Measurements from ENCODE around the gene ZNF335. TPM values are rescaled to one million over a fixed set of nuclear protein-coding genes. Genes with fewer than 3 reads are reported as not detected.

Gene ZNF335
- total and polyA plus RNA-seq, 2 donors (not counting 3 experiments of a cell fraction or from before 2014, with no cell fraction given) = 17.3 to 22.8 TPM

DNA sequence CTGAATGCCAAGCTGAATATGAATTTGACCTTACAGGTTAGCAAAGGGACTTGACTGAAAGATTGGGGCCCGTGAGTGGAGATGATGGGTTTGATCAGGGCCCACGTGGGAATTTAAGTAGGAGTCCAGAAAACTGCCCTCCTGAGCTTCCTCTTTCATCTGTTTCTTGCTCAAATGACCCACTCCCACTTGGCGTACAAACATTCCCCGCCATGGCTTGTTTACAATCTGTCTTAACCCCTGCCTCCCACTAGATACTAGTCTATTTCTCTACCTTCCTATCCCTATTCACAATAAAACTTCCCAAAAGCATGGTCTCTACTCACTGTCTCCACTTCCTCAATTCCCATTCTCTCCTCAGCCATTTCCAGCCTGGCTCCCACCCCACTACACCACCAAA lies 46.1 kb upstream of the ZNF335 start:
- TF ChIP-seq MYC (IDR thresholded peaks at IDR 0.05; ENCODE audit: low read depth, low read length) = no peak
- ChIA-PET POLR2A (no interaction called here), CTCF (interaction anchor here (1.0 to 1.4 kb wide), 2 partner anchors 31 to 71 kb away, joined by 3 to 4 read pairs; no protein-coding TSS in a partner anchor)
- no peak overlapping the region for H2AFZ ChIP-seq (ENCODE audit: low read depth, low read length)
- no TSS peak for BruUV-seq (replicated peaks)
- no peak overlapping the region for H3K27ac ChIP-seq (ENCODE audit: insufficient read depth, low read depth, low read length)
- no peaks in the 10 kb centered on the region for H3K9me1 ChIP-seq (replicated peaks; ENCODE audit: control insufficient read depth, extremely low read depth, insufficient read depth, low read length)
- intact Hi-C loops (cut with micrococcal nuclease) (no loop called here), dilution Hi-C loops (cut with MboI; ENCODE audit: extremely low pct_ligation_motif_present, low sequenced_read_pairs) (no loop called here)
- H3K79me2 ChIP-seq (ENCODE audit: control insufficient read depth, insufficient read depth, low read length) = no peaks in the 10 kb centered on the region
- H3K27me3 ChIP-seq (ENCODE audit: control insufficient read depth in 2 of 2, insufficient read depth in 2 of 2, low read length in 2 of 2) = peaks cover 10 to 17% of the 10 kb centered on the region in 2 experiments
- FAIRE-seq (no peak), DNase-seq (ENCODE audit: low read depth, low spot score) (no peak)
- no peak overlapping the region for H3K4me2 ChIP-seq (ENCODE audit: insufficient read depth, low read length)
- H4K20me1 ChIP-seq (replicated peaks; ENCODE audit: control insufficient read depth, extremely low read depth, insufficient read depth, low read length) = no peaks in the 10 kb centered on the region
- no peaks in the 10 kb centered on the region for H3K36me3 ChIP-seq (ENCODE audit: control insufficient read depth in 2 of 2, extremely low read depth in 1 of 2, insufficient read depth in 2 of 2, low read length in 2 of 2)
- no peaks in the 10 kb centered on the region for H3K9me3 ChIP-seq (replicated peaks; ENCODE audit: control insufficient read depth, insufficient read depth, low read length)
- no peaks in the 10 kb centered on the region for H3K4me1 ChIP-seq (ENCODE audit: control insufficient read depth, extremely low read depth, insufficient read depth, low read length)
- no peak overlapping the region for H3K9ac ChIP-seq (replicated peaks; ENCODE audit: extremely low read depth, insufficient read depth, low read length)
- H3K4me3 ChIP-seq (replicated peaks in 1 of 3; ENCODE audit: insufficient read depth in 1 of 3, low read depth in 1 of 3, low read length in 3 of 3) = no peak overlapping the region

DNA sequence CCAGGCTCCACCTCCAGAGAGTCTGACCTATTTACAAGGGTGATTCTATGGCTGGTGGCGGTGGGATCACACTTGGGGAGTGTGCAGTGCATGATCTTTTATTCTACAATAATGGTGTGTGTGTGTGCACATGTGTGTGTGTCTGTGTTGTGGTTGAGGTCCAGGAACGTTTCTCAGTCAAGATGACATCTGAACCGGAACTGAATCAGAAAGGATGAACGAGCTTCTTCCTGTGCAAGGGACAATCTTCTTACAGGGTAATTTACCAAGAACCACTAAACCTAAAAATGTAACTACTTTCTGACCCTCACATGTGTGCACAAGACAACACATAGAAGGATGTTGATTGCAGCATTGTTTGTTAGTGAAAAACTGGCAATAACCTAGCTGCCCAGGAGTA lies 45.3 kb upstream of the ZNF335 start:
- Histone ChIP-seq H4K20me1 (replicated peaks; ENCODE audit: control insufficient read depth, extremely low read depth, insufficient read depth, low read length) (no peaks in the 10 kb centered on the region), H3K4me1 (ENCODE audit: control insufficient read depth, extremely low read depth, insufficient read depth, low read length) (no peaks in the 10 kb centered on the region), H2AFZ (ENCODE audit: low read depth, low read length) (no peak overlapping the region), H3K36me3 (ENCODE audit: control insufficient read depth in 2 of 2, extremely low read depth in 1 of 2, insufficient read depth in 2 of 2, low read length in 2 of 2) (no peaks in the 10 kb centered on the region), H3K27me3 (ENCODE audit: control insufficient read depth in 2 of 2, insufficient read depth in 2 of 2, low read length in 2 of 2) (peaks cover 18 to 26% of the 10 kb centered on the region in 2 experiments), H3K79me2 (ENCODE audit: control insufficient read depth, insufficient read depth, low read length) (no peaks in the 10 kb centered on the region), H3K9me1 (replicated peaks; ENCODE audit: control insufficient read depth, extremely low read depth, insufficient read depth, low read length) (no peaks in the 10 kb centered on the region), H3K27ac (ENCODE audit: insufficient read depth, low read depth, low read length) (no peak overlapping the region), H3K9ac (replicated peaks; ENCODE audit: extremely low read depth, insufficient read depth, low read length) (no peak overlapping the region), H3K4me3 (replicated peaks in 1 of 3; ENCODE audit: insufficient read depth in 1 of 3, low read depth in 1 of 3, low read length in 3 of 3) (no peak overlapping the region), H3K4me2 (ENCODE audit: insufficient read depth, low read length) (no peak overlapping the region), H3K9me3 (replicated peaks; ENCODE audit: control insufficient read depth, insufficient read depth, low read length) (no peaks in the 10 kb centered on the region)
- ChIA-PET POLR2A (no interaction called here), CTCF (interaction anchor here (0.8 to 1.4 kb wide), 3 partner anchors 30 to 71 kb away, joined by 3 to 4 read pairs (median 3); no protein-coding TSS in a partner anchor)
- intact Hi-C loops (cut with micrococcal nuclease) = no loop called here
- BruUV-seq (replicated peaks) = no TSS peak
- TF ChIP-seq POLR2AphosphoS5 (IDR thresholded peaks at IDR 0.05; ENCODE audit: insufficient read depth, low read depth, low read length) (no peak), POLR2A (IDR thresholded peaks at IDR 0.05; ENCODE audit: low read depth, low read length) (no peak), MYC (IDR thresholded peaks at IDR 0.05; ENCODE audit: low read depth, low read length) (no peak), JUN (IDR thresholded peaks at IDR 0.05; ENCODE audit: borderline replicate concordance, insufficient read depth, insufficient read length, low read depth) (no peak), GATA2 (IDR thresholded peaks at IDR 0.05; ENCODE audit: insufficient read depth, insufficient read length, low read depth, low read length) (no peak), FOS (IDR thresholded peaks at IDR 0.05; ENCODE audit: borderline replicate concordance, insufficient read depth, low read length) (no peak), EZH2 (IDR thresholded peaks at IDR 0.05; ENCODE audit: borderline replicate concordance, low read depth, low read length, severe bottlenecking) (no peak)
- TF ChIP-seq, protein P1, sequence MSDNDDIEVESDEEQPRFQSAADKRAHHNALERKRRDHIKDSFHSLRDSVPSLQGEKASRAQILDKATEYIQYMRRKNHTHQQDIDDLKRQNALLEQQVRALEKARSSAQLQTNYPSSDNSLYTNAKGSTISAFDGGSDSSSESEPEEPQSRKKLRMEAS (IDR thresholded peaks at IDR 0.05; ENCODE audit: insufficient read depth, insufficient read length) = no peak
- TF ChIP-seq, protein P2, sequence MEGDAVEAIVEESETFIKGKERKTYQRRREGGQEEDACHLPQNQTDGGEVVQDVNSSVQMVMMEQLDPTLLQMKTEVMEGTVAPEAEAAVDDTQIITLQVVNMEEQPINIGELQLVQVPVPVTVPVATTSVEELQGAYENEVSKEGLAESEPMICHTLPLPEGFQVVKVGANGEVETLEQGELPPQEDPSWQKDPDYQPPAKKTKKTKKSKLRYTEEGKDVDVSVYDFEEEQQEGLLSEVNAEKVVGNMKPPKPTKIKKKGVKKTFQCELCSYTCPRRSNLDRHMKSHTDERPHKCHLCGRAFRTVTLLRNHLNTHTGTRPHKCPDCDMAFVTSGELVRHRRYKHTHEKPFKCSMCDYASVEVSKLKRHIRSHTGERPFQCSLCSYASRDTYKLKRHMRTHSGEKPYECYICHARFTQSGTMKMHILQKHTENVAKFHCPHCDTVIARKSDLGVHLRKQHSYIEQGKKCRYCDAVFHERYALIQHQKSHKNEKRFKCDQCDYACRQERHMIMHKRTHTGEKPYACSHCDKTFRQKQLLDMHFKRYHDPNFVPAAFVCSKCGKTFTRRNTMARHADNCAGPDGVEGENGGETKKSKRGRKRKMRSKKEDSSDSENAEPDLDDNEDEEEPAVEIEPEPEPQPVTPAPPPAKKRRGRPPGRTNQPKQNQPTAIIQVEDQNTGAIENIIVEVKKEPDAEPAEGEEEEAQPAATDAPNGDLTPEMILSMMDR (IDR thresholded peaks at IDR 0.05; ENCODE audit: extremely low read depth in 1 of 2, insufficient read depth in 1 of 2, low read depth in 1 of 2, low read length in 2 of 2) = no peak
- FAIRE-seq (no peak), DNase-seq (ENCODE audit: low read depth, low spot score) (no peak)
- dilution Hi-C loops (cut with MboI; ENCODE audit: extremely low pct_ligation_motif_present, low sequenced_read_pairs) = no loop called here
